ENCODE results near the gene KPNA4.
A peak's percentile ranks its signal among the peaks of the same experiment; 100 is the strongest.
"Not testable (repeated sequence)": the region's sequence is repeated elsewhere in the genome, so short reads cannot be mapped to it uniquely, and the experiment has no call there.

KPNA4 gene

GRCh38 chr3:160569894-160570652 lies 4.7 kb upstream of the KPNA4 start:
- DNase-seq, result no peak

DNA sequence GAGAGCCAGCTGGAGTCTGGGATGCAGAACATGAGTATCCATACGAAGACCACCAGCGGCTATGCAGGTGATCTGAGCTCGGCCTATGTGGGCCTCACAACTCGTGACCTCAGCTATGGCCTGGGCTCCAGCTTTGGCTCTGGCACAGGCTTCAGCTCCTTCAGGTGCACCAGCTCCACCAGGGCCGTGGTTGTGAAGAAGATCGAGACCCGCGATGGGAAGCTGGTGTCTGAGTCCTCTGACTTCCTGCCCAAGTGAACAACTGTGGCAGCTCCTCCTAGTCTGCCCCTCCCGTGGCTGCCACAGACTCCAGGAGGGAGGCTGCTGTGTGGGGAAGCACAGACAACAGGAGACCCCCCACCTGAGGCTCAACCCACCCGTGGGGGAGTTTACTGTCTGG lies 3.6 kb upstream of the KPNA4 start:
- no peak for DNase-seq

DNA sequence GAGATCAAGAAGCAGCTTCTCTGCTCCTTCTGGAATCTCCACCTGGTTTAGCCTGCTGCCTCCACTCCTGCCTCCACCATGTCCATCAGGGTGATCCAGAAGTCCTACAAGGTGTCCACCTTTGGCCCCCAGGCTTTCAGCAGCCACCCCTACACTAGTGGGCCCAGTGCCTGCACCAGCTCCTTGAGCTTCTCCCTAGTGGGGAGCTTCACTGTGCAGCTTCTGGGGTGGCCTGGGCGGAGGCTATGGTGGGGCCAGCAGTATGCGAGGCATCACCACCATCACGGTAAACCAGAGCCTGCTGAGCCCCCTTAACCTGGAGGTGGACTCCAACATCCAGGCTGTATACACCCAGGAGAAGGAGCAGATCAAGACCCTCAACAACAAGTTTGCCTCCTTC lies 2.4 kb upstream of the KPNA4 start:
- no peak for DNase-seq

DNA sequence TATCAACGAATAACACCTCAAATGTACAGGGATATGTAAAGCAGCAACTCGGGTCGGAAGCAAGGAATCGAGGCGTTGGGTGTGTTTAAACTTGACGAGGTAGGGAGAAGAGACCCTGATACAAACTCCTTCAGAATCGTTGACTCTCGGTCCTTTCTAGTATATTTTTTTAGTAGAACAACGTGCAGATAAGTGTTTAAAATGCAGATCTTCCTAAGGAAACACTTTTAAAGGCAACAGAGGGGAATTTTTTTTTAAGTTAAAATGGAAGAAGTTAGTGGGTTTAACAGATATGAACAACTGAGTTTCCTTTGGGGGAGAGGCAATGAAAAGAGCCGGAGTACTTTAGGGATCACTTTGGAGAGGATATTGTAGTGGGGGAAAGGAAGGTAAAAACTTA lies 1.1 kb upstream of the KPNA4 start:
- DNase-seq, result no peak

DNA sequence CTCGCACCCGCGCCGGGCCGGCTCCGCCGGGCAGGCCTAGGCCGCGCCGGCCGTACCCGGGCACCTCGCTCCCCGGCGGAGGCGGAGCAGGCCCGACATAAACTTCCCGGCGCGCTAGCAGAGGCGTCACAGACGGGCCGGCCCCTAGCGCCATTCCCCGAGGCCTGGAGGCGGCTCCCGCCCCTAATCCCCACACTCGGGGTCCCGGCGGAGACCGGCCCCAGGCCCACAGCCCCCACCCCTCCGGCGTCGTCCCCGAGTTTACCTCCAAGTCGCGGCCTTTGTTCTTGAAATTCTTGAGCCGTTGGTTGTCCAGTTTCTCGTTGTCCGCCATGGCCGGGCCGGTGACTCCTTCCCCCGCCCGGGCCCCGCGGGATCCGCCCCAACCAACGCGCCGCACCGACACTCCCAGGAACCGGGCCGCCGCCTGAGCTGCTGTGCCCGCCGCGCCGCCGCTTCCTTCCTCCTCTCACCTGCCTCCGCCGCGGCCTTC lies 376 bp downstream of the KPNA4 start:
- DNase-seq, result peak; percentile 1

DNA sequence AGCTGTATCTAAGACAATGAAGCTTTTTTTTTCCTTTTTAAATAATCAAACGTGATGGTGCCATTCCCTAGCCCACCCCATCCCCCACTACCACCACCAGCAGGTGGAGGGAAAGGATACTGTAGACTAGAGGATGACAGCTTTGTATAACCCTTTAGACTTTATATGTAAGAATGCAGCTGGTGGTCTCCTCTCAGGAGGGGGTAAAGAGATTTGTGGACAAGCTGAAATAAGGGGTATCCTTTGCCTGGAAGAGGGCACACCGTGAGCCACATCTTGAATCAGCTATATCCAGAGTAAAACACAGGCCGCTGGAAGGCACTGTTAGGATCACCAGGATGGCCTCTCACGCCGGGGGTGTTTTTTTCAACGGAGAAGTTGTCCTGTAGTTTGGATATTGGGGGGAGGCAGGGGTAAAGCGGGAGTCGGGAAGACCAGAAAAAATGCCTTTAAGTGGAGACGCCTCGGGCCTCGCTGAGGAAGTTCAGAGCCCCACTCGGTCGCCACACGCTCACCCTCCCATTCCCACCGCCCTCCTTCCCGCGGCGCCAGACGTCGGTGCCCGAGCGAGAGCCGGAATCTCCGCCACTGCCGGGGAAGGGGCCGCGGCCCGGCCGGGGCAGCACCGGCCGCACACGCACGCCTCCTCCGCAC lies 986 bp downstream of the KPNA4 start:
- no peak for DNase-seq

- DNase-seq, result no peak
Measured at GRCh38 chr3:160562952-160563351, 2.4 kb downstream of the KPNA4 start.

- no peak for DNase-seq
Measured at GRCh38 chr3:160557571-160557970, 7.8 kb downstream of the KPNA4 start.

GRCh38 chr3:160556141-160556540 lies 9.2 kb downstream of the KPNA4 start:
- DNase-seq, result no peak

DNA sequence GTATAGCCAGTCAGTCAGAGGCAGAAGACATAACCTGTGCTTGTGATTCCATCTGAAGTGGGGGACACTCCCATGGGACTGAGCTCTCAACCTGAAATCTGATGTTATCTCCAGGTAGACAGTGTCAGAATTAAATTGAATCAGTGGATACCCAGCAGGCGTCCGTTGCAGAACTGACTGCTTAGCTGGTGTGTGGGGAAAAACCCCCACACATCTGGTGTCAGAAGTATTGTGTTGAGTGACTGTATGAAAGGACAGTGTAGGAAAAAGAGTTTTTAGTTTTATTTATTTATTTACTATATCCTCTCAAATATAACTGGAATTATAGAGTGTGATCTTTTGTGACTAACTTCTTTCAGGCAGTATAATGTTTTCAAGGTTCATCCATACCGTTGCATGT lies 10.4 kb downstream of the KPNA4 start:
- DNase-seq, result no peak

DNA sequence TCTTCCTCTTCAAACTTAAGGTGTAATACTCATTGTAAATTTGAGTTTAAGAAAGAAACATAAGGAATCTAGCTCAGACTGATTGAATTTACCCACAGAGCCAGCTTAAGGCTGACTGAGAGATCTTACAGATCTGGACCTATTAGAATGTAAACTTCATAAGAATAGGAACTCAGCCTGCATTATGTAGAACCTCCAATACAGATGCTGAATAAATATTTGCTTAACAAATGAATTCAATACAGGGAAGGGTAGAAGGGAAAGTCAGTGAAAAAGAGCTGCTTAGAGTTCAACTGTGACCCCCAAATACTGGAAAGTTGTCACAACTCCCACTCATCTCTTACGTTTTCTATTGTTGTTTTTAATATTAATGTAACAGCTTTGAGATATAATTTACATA lies 11.5 kb downstream of the KPNA4 start:
- no peak for DNase-seq

DNA sequence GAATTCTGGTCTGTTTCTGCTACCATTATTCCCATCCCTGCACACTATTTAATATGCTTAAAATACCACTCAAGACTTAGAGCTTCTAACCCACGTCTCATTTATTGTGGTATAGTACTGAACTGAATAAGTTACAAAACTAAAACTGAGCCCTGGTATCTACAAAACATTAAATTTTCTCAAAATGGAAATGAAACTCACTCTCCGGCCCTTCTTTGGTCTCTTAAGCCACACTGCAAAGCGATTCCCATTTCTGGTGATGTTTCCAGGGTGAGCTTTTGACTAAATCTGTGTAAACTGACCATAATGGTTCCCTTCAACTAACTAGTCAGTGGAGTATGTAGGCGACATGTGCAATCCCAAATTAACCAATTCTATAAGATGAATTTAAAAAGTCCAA lies 18.6 kb downstream of the KPNA4 start:
- no peak for DNase-seq

- DNase-seq, result no peak
Measured at GRCh38 chr3:160545504-160545871, 19.9 kb downstream of the KPNA4 start.

DNA sequence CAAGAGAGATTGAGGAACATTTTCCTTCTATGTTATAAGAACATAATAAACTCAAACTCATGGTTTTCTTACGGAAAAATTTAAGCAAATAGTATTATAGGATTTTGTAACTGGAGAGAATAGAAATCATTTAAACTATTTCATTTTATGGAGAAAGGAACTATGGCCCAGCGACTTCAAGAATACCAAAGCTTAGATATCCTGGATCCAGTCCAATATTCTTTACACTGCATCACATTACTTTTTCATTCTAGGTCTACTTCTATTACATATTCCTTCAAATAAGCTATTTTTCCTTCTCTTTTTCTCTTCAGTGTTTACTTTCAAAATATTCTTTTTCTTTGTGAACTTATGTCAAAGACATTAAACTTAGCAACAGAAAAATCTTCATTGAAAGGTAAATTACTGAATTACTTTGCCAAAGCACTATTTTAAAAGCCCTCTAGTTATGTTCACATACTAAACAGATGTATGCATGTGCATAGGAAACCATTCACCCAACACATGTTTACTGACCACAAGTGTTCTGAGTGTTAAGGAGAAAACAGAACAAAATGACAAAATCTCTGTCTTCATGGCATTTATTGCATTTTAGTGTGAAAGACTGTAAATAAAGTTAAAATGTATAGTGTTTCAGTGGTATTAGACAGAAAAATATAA lies 20.4 kb downstream of the KPNA4 start:
- no peak for DNase-seq

GRCh38 chr3:160540551-160540950 lies 24.8 kb downstream of the KPNA4 start:
- no peak for DNase-seq

DNA sequence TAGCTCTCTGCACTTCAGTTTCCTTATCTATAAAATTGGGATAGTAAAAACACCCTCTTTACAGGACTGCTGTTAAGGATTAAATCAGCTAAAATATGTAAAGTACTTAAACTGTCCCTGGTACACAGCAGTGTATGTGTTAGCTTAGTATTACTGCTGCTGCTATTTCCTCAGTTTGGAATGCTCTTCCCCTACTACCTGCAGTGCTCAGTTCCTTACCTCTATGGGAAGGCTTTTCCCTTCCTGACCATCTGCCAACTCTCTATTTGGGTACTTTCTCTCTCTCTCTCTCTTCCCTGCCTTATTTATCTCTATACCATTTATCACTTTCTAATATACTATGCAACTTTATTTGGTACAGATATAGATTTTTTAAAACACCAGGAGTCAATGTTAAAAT lies 26.5 kb downstream of the KPNA4 start:
- no peak for DNase-seq

DNA sequence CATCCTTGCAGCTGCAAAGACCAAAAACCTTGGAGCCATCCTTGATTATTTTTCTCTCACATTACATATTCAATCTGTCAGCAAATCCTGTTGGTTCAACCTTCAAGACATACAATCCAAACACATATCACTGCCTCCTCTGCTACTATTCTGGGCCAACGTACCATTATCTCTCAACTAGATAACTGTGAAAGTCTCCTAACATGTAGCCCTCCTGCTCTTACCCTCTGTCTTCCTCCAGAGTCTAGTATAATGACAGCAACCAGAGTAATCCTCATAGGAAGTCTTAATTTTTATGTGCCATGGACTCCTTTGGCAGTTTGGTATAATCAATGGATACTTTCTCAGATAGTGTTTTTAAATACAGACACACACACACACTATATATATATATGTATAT lies 27.6 kb downstream of the KPNA4 start:
- DNase-seq, result no peak

DNA sequence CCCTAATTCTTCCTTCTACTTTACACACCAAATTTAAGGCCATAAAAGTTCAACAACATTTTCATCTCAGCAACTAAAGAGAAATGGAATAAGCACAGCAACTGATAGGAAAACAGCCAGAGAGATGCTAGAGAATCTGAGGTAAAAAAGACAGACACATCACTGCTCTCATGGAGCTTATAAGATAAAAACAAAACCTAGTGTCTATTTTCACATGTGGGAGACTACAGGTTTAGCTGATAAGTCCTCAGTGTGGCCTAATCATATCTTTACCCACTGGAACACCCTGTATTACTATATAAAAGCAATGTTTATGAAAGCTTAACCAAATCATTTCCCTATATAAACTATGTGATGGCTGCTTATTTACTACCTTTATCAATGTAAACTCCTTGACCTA lies 33.0 kb downstream of the KPNA4 start:
- DNase-seq, result no peak

DNA sequence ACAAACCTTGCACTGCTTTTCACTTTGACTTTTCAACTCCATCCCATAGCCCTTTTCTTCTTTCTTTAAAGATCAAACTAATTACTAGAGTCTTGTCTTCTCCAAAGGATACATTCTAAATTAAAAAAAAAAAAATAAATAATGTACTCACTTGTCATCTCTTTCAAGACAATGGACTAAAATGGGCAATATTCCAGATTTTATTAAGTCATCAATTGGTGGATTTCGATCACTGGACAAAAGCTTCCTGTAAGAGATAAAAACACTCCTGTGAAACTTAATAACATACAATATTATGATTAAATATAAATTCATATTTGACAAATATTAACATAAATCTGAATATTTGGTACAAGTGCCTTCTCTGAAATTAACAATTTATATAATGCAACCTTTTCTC lies 34.1 kb downstream of the KPNA4 start:
- no peak for DNase-seq

GRCh38 chr3:160516391-160516790 lies 49.0 kb downstream of the KPNA4 start:
- DNase-seq, result not testable (repeated sequence)

GRCh38 chr3:160501325-160501724 lies 64.0 kb downstream of the KPNA4 start:
- DNase-seq, result no peak

DNA sequence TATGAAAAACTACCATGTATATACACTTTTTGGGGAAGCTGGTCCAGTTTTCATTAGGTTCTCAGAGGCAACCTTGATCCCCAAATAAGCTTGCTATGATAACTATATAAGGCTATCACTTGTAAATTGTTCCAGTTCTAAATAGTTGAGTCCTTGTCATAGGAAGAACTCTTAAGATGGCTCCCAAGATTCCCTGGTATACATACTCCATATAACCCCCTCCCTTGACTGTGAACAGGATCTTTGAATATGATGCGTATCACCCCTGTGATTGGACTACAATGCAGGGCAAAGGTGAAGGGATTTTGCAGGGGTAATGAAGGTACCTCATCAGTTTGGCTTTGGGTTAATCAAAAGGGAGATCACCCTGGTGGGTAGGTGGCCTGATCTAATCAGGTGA lies 67.2 kb downstream of the KPNA4 start:
- DNase-seq, result no peak

DNA sequence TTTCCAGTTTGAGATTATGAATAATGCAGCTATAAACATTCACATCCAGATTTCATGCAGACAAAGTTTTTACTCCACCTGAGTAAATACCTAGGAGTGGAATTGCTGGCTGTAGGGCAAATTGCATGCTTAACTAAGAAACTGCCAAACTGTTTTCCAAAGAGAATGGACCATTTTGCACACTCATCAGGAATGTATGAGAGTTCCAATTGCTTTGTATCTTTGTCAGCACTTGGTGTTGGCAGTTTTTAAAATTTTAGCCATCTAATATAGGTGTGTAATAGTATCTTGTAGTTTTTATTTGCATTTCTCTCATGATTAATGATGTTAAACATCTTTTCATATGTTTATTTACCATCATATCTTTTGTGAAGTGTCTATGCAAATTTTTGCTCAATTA lies 75.2 kb downstream of the KPNA4 start:
- no peak for DNase-seq

- no peak for DNase-seq
Measured at GRCh38 chr3:160486459-160486869, 78.9 kb downstream of the KPNA4 start.
